ENCODE data around the gene B9D1.

The B9D1 gene

DNA sequence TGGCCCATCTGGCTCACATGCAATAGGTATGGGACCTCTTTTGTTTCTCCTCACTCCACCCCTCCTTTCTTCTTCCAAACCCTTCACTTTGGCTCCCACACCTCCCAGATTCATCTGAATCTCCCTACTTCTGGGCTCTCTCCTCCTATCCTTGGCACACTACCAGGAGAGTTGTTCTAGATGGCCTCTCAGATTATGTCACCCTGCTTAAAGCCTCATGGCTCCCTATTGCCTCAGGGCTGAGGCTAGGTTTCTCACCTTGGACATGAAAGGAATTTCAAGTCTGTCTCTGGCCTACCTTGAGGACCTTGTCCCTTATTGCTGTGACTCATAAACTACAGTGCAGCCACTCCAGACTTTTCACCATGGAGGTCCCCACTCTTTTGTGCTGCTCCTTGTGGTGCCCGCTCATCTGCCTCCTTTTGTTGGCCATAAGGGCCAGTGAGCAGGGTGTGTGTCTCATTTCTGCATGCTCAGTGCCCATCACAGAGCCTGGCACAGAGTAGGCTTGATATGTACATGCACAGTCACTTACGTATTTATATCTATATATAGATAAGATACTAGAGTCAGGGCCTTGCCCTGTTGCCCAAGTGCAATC lies 25.5 kb upstream of the B9D1 start:
- no peak for DNase-seq

DNA sequence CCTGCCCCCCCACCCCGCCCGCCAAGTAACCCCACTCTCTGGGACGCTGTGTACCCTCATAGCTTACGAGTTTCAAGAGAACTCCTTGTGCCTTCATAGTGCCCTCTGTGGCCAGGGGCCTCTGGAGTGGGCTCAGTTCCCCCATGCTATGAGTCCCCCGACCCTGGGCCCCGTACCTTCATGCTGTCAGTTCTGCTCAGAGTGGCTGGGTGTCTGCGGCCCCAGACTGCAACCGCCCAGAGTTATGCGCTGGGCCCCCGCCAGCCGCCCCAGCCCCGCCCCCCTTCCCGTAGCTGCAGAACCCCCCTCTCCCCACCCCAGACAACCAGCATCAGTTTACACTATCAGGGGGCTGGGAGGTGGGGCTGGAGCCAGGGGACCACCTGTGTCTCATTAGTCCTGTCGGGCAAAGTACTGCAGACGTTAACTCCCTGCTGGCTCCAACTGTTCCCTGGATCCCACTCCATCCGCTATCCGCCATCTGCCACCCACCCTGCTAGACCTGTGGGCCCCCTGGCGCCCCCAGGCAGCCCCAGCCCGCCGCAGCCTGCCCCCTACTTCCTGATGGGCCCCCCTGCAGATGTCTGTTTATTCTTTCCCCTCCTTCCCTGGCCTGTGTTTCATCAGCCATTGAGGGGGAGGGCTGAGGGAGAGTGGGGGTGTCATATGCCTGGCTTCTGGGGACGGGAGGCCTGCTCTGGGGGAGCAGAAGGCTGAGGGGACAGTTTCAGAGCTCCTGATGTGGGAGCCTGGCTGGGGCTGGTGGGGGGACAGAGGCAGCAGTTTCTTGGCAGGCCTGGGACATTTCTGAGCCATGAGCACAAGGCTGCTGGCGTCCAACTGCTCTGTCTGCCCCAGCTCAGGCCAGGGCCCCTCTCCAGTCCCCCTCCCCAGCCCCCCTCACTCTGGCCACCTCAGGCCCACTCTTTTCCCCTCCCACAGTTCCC lies 24.7 kb upstream of the B9D1 start, which contains the start of gene MFAP4:
Gene MFAP4, minus strand, starts transcription at position 217 of the 947 bp plus-strand sequence. Its CDS starts 35 bp downstream, at position 182.
- DNase-seq, result no peak

DNA sequence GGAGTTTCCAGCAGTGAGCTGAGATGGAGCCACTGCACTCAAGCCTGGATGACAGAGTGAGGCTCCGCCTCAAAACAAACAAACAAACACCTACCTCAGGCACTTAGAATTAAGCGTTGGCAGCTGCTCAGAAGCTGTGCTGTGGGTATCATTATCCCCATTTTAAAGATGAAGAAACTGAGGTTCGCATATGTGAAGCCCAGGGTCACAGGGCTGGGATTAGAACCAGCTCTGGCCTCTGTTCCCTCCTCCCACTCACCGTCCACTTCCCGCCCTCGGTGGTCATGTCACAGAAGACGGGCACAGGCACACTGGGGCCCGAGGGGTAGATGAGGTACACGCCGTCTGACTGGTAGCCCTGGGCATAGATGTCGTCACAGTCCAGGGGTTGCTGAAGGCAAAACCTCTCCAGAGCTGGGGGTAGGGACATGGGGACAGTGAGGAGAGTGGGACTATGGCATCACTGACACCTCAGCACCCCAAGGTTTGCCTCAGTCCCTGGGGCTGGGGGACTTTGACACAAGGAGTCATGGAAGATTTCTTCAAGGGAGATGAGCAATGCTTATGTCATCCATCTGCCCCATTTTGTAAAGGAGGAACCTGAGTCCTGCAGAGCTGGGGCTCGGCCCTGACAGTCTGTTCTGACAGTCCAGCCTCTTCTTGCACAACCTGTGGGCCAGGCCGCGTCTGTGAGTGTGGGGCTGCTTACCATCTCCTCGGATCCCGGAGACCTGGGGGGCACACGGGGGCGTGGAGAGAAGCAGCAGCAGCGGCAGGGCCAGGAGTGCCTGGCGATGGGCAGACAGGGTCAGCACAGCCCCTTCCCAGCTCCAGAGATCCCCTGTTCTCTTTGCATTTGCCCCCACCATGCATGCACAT lies 23.8 kb upstream of the B9D1 start:
- DNase-seq, result peak; percentile 82 to 92

DNA sequence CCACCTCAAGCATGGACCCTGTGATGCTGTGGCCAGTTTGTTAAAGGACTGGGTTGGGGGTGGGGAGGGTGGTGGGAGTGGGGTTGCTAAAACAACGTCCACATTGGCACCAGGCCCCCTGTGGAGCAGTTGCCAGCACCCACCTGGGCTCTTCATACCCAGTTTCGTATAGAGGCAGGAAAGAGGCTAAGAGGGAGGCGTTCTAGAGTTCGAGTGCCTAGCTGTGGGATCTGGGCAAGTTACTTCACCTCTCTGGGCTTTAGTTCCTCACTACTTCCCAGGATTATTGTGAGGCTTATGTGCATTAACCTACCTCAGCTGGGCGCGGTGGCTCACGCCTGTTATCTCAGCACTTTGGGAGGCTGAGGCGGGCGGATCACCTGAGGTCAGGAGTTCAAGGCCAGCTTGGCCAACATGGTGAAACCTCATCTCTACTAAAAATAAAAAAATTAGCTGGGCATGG lies 23.0 kb upstream of the B9D1 start:
- no peak for DNase-seq

DNA sequence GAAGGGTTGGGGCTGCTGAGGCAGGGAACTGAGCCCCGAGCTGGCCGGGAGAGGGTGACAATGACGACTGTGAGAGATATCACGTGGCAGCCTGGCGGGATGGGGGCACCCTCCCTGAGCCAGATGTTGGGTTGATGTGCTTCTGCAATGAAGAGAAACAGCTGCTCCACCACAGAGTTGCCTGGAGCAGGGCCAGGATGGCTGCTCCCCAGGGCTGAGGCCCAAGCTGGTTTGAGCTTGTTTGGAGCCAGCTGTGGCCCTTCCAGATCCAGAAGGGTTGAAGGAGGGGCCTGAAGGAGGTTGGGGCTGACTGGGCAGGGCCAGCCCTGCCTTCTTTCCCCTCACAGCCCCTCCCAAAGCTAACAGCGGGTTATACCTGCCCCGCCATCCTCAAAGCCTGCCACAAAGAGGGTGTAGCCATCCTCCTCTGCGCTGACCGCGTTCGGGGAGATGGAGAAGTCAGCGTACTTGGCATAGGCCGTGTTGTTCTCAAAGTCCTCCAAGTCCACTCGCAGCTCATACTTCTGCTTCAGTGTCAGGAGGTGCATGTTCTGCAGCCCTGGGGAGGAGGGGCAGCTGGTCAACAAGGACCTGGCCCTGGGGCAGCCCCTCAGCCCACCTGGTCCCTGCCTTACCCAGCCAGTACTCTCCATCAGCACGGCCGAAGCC lies 22.3 kb upstream of the B9D1 start:
- DNase-seq, result no peak

DNA sequence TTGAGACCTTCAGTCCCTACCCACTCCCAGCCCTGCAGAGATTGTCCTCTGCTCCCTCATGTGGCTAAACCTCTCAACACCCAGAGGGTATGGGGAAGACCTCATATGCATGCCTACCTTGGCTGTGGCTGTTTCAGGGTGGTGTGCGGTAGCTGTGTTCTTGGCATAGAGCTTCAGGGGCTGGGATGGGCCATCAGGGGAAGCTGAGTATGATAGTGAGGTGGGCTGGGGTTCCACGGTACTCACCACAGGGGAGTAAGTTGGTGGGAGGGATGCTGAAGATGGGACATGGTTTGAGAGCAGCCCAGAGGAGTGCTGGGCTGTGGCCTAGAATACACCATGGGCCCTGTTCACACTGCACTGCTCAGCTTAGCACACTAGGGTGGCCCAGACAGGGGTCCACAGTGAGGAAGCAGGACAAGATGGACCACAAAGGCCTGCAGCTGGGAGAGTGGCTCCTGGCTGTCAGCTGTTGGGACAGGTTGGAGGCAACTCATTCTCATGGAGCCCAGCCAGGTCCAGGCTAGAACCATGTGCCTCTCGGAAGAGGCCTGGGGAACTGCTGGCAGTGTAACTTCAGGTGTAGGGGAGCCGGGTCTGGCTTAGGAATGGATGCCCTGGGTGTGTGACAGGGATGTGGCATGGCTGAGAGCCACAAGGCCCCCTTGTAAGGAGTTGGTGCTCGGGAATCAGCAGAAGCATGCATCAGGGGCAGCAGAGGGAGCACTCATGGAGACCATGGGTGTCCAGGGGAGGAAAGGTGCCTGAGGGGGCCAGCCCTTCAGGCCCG lies 21.4 kb upstream of the B9D1 start:
- no peak for DNase-seq

DNA sequence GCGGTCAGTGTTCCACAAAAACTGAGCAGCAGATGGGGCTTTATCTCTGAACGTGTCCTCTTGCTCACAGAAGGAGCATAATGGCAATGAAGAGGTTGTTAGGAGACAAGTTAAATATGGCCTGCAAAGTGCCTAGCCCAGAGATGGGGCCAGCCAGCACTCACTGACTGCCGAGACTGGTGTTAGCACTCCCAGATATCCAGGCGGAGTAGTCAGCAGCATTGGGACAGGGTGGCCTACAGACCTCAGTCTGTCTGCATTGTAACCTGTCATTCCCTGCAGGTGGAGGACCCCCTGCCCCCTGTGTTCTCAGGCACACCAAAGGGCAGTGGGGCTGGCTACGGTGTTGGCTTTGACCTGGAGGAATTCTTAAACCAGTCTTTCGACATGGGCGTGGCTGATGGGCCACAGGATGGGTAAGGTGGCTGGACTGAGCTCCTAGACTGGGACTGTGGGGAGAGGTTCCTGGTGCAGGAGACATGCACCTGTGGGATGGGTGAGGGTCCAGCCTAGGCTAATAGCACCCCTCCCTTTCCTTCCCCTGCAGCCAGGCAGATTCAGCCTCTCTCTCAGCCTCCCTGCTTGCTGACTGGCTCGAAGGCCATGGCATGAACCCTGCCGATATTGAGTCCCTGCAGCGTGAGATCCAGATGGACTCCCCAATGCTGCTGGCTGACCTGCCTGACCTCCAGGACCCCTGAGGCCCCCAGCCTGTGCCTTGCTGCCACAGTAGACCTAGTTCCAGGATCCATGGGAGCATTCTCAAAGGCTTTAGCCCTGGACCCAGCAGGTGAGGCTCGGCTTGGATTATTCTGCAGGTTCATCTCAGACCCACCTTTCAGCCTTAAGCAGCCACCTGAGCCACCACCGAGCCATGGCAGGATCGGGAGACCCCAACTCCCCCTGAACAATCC lies 20.3 kb upstream of the B9D1 start:
- DNase-seq, result no peak

DNA sequence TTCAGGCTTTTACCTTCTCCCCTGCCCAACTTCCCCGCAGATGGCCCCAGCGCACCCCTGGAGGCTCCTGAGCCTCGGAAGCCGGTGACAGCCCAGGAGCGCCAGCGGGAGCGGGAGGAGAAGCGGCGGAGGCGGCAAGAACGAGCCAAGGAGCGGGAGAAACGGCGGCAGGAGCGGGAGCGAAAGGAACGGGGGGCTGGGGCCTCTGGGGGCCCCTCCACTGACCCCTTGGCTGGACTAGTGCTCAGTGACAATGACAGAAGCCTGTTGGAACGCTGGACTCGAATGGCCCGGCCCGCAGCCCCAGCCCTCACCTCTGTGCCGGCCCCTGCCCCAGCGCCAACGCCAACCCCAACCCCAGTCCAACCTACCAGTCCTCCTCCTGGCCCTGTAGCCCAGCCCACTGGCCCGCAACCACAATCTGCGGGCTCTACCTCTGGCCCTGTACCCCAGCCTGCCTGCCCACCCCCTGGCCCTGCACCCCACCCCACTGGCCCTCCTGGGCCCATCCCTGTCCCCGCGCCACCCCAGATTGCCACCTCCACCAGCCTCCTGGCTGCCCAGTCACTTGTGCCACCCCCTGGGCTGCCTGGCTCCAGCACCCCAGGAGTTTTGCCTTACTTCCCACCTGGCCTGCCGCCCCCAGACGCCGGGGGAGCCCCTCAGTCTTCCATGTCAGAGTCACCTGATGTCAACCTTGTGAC lies 19.4 kb upstream of the B9D1 start:
- DNase-seq, result no peak

DNA sequence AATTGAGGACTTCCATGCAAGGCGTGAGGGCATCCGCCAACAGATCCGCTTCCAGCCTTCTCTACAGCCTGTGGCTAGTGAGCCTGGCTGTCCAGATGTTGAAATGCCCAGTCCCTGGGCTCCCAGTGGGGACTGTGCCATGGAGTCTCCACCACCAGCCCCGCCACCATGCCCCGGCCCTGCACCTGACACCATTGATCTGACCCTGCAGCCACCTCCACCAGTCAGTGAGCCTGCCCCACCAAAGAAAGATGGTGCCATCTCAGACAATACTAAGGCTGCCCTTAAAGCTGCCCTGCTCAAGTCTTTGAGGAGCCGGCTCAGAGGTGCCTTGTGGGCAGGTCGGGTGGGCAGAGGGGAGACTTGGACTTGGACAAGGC lies 18.8 kb upstream of the B9D1 start:
- DNase-seq, result no peak

DNA sequence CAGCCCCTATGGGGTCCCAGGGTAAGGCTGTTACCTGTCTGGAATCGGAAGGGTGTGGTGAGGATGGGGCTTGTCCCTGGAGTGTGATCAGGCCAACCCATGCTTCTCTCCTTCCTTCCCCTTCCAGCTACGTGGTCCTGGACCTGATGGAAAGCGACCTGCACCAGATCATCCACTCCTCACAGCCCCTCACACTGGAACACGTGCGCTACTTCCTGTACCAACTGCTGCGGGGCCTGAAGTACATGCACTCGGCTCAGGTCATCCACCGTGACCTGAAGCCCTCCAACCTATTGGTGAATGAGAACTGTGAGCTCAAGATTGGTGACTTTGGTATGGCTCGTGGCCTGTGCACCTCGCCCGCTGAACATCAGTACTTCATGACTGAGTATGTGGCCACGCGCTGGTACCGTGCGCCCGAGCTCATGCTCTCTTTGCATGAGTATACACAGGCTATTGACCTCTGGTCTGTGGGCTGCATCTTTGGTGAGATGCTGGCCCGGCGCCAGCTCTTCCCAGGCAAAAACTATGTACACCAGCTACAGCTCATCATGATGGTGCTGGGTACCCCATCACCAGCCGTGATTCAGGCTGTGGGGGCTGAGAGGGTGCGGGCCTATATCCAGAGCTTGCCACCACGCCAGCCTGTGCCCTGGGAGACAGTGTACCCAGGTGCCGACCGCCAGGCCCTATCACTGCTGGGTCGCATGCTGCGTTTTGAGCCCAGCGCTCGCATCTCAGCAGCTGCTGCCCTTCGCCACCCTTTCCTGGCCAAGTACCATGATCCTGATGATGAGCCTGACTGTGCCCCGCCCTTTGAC lies 18.2 kb upstream of the B9D1 start:
- no peak for DNase-seq

DNA sequence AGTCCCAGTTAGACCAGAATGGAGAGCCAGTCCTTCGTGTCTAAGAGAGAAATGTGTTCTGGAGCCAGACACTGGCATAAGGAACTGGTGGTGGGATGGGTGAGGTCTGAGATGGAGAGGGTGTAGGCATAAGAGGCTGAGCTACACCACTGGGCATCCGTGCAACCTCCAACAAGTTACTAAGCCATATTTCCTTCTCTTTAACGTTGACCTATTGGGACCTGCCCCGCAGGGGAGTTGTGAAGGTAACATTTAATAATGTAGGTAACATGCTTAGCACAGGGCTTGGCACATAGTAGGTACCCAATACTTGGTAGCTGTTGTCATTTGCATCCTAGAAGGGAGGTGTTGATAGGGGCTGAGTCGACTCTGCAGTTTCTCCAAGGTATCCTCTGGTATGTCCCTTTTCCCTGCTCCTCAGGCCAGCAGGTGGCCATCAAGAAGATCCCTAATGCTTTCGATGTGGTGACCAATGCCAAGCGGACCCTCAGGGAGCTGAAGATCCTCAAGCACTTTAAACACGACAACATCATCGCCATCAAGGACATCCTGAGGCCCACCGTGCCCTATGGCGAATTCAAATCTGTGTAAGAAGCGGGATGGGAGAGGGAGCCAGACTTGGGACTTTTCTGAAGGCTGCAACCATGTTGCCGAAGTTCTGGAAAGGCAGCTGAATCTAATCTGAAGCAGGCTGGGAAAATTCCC lies 17.0 kb upstream of the B9D1 start:
- DNase-seq, result no peak

DNA sequence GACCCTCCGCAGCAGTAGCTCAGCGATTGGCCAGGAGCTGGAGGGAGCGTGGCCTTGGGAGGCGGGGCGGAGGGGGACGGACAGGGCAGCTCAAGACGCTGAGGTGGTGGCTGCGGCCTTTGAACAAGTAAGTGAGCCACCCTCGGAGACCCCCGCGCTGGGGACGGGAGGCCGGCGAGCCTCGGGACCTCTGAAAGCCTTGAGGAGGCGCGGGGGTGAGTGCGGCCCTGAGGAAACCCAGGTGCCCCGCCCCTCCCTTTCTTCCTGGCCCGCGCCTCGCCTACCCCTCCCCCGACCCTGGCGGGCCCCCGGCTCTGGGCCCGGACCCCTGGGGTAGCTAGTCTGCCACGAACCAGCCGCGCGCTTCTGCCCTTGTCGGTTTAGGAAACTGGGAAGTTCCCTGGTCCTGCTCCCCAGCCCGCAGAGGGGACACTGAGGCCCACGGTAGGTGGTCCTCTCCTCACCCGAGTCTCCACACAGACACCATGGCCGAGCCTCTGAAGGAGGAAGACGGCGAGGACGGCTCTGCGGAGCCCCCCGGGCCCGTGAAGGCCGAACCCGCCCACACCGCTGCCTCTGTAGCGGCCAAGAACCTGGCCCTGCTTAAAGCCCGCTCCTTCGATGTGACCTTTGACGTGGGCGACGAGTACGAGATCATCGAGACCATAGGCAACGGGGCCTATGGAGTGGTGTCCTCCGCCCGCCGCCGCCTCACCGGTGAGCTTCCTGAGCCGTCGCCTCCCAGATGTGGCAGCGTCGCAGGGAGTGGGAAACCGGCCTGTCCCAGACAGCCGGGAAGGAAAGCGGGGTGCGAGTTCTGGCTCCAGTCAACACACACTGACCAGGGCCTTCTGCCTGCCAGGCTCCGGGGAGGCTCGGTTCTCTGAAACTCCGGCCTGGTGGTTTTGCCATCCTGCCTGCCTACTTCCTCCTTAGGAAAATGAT lies 16.2 kb upstream of the B9D1 start, which contains the start of gene MAPK7:
Gene MAPK7, plus strand, starts transcription at position 83 of the 945 bp plus-strand sequence. Its CDS starts 403 bp downstream, at position 486.
- DNase-seq, result no peak

DNA sequence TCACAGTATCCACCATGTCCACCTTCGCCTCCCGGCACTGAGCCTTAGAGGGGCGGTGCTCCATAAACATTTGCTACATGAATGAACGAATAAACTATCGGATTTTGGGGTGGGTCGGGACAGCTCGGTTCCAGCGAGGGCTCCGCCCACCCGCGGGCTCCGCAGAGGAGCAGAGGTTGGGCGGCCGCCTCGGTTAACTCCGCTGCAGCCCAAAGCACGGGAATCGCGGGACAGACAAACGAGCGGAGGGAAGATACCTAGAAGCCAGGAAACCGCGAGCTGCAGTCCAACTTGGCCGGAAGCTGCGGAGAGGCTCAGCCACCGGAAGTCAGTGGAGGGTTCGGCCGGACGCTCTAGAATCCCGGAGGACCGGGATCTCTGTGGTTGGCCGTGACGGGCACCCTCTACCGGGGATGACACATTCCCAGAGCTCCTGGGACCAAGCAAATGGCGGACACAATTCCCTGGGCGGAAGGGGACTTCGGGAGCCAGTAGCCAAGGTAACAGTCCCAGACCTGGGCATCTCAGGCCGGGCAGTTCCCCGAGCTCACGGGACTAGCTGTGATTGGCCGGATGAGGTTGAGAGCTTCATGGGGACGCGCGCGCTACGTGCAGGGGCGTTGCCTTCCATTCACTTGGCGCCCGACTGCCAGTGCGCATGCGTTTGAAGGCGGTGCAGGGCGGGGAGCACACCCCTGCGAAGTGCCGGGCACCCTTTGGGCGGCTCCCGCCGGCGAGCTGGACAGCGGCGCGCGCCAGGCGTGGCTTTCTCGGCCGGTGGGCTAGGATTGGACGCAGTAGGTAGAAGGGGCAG lies 15.3 kb upstream of the B9D1 start:
- DNase-seq, result peak; percentile 99

DNA sequence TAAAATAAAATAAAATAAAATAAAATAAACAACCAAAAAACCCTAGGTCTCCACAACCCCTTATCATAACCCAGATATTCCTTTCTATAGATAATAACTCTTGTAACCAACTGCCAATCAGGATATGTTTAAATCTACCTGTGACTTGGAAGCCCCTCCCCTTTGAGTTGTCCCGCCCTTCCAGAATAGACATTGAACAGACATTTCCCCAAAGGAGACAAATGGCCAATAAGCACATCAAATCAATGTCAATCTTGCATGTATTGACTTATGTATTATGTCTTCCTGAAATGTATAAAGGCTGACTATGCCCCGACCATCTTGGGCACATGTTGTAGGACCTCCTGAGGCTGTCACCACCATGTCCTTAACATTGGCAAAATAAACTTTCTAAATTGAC lies 14.3 kb upstream of the B9D1 start:
- DNase-seq, result no peak

DNA sequence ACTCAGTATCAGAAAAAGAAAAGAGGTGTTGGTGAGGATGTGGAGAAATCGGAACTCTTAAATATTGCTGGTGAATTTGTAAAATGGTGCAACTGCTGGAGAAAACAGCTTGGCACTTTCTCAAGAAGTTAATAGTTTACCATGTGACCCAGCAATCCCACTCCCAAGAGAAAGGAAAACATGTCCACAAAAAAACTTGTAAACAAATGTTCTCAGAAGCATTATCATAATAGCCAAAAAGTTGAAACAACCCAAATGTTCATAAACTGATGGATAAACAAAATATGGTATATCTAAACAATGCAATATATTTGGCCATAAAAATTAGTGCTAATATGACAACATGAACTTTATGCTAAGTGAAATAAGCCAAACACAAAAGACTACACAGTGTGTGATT lies 13.2 kb upstream of the B9D1 start:
- DNase-seq, result no peak

DNA sequence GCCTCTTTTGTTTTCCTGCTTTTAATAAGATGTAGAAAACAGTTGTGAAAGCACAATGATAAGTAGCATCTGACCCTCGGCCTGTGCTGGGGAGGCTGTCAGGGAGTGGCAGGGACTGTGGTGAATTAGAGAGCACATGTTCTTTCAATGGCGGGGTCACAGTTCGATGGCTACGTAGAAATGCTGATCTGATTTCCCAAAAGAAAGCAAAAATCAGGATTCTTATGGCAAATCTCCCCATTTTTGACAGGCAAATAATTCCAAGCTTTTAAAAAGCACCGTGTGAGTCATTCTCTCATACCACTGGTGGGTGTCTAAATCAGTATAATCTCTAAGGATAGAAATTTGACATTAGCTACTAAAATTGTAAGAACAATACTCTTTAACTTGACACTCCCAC lies 11.6 kb upstream of the B9D1 start:
- DNase-seq, result no peak
